GM21390 (cell line): ENCODE results near the gene C1QA.

ENCODE experiments used
- ATAC-seq: cut with Tn5 transposase; IDR thresholded peaks from one replicate; pipeline ENCODE4 v1.9.1; 2021; ENCODE audit not compliant: unreplicated experiment

Gene C1QA, protein sequence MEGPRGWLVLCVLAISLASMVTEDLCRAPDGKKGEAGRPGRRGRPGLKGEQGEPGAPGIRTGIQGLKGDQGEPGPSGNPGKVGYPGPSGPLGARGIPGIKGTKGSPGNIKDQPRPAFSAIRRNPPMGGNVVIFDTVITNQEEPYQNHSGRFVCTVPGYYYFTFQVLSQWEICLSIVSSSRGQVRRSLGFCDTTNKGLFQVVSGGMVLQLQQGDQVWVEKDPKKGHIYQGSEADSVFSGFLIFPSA

DNA sequence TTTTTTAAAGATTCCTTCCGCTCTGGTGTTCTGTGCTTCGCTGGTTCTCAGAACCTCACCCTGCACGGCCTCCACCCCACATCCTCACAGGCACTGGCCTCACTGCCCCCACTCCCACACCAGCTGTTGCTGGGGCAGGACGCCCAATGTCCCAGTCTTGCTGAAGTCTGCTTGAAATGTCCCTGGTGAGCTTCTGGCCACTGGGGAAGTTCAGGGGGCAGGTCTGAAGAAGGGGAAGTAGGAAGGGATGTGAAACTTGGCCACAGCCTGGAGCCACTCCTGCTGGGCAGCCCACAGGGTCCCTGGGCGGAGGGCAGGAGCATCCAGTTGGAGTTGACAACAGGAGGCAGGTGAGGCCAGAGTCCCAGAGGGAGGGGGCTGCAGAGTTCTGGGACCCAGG, at the start of gene C1QA:
Gene C1QA, plus strand, starts transcription at position 276 of the 400 bp plus-strand sequence. CDS start 989 bp downstream, outside the sequence.
- ATAC-seq, result no peak

DNA sequence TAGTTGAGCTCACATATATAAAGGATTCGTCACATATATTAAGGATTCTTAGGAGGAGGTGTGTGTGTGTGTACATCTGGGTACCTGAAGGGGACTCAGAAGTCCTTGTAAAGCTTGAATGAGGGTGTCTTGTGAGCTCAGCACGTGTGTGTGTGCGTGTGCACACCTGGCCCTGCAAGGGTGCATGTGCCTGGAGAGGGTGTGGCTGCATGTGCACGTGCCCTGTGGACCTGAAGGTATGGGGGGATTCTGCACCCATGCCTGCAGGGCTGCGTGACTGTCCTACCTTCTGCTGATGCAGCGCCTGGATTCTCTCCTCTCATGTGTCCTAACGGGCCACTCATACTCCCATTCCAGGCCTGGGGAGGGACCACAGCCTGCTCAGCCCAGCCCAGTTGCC, 49.2 kb upstream of the C1QA start:
- no peak for ATAC-seq

DNA sequence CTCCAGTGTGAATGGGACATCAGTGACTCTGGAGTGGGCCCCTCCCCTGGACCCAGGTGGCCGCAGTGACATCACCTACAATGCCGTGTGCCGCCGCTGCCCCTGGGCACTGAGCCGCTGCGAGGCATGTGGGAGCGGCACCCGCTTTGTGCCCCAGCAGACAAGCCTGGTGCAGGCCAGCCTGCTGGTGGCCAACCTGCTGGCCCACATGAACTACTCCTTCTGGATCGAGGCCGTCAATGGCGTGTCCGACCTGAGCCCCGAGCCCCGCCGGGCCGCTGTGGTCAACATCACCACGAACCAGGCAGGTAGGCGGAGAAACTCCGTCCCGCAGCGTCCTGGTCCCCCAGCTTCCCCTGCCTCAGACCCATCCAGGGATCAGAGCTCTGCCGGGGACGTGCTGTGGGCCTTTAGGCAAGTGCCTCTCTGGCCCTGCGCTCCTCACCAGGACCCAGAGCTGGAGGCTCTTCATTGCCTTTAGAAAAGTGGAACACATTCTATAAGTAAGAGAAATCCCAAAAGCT, 47.5 kb upstream of the C1QA start:
- no peak for ATAC-seq

DNA sequence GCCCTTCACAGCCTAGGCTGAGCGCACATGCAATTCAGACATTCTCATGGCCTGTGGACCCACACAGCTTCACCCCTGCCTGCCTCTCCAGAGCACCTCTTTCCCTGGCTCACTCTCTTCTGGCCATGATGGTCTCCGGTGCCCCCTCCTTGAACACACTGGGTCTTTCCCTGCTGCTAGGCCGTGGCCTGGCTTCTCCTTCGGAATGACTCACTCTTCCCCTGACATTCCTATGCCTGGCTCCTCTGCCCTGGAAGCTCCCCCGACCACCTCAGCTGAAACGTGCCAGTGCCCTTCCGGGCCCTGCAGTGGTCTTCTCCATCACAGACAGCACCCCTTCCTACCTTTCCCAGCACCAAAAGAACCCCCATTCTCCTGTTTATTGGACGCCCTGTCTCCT, 44.9 kb upstream of the C1QA start:
- ATAC-seq, result no peak

DNA sequence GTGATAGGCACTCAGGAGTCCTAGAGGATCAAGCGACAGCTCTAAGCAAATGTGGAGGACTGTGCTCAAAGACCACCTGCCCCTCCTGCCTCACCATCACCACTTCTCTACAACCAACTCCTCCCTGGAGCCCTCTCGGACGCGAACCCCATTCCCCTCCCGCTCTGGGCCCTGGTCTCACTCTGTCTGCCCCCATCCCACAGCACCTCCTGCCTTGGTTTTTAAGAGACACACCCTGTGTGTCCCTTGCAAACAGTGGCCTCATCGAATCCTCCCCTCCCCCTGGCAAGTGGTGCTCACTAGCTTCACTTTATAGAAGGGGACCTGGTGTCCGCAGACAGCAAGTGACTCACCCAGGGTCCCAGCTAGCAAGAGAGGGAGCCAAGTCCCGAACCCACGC, 44.4 kb upstream of the C1QA start:
- ATAC-seq, result no peak

DNA sequence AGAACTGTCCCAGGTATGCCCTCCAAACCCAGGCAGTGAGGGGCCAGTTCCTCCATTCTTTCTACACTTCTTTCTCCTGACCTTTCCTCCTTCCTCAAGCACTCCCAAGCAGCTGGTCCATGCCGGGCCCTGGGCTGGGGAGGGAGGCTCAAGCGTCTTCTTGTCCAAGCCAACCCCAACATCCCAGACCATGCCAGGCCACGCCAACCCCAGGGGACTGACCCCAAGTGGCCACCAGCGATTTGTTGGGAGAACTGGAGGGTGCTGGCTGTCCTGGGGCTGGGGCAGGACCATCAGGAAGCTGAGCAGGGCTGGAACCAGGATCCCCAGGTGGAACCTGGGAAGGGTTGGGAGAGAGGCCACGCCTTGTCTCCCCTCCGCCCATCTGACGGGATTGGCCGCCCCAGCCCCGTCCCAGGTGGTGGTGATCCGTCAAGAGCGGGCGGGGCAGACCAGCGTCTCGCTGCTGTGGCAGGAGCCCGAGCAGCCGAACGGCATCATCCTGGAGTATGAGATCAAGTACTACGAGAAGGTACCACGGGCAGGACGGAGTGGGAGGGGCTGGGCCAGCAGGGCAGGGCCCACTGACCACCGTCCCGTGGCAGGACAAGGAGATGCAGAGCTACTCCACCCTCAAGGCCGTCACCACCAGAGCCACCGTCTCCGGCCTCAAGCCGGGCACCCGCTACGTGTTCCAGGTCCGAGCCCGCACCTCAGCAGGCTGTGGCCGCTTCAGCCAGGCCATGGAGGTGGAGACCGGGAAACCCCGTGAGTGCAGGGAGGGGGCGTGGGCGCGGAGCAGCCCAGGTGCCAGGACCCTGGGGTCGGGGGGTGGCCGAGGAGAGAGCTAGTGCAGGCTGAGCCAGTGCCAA, 43.3 kb upstream of the C1QA start:
- ATAC-seq, result no peak

DNA sequence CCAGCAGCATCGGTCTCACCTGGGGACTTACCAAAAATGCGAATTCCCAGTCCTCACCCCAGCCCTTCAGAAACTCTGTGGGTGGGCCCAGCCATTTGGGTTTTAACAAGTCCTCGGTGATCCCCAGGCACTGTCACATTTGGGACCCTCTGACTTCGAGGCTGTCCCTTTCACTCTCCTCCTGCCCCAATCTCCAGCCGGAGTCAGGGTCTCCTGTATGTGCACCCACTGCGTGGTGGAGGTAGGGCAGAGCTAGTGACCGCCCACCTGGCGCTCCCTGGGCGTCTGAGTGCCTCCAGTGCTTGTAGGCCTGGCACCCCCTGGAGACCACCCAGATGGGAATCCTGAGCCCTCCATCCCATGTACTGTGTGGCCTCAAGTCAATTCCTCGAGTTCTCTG, 42.0 kb upstream of the C1QA start:
- ATAC-seq, result no peak

DNA sequence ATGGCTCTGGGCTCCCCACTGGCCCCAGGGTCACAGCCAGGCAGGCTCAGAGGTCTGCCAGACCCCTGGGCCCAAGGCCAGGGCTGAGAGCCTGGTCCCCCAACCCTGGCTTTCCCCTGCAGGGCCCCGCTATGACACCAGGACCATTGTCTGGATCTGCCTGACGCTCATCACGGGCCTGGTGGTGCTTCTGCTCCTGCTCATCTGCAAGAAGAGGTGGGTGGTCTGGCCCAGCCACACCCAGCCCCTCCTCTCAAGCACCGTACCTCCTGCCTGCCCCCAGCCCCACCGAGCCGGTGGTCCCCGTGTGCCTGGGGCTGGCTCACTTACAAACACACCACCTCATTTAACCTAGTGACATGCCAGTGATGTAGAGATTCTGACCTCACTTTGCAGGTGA, 41.3 kb upstream of the C1QA start:
- ATAC-seq, result no peak

DNA sequence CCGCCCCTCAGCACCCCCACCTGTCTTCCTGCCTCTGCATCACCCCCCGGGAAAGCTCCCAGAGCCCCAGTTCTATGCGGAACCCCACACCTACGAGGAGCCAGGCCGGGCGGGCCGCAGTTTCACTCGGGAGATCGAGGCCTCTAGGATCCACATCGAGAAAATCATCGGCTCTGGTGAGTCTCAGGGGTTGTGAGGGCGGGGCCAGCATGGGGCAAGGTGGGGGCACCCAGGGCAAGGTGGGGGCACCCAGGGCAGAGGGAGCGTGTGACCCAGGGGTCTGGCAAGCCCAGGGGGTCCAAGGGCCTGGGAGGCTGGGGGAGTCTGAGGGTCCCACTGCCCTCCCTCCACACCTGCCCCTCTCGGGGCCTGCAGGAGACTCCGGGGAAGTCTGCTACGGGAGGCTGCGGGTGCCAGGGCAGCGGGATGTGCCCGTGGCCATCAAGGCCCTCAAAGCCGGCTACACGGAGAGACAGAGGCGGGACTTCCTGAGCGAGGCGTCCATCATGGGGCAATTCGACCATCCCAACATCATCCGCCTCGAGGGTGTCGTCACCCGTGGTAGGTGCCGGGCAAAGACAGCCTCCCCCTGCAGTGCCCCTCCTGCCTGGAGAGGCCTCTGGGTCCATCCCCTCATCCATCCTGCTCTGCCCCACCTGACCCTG, 39.0 kb upstream of the C1QA start:
- no peak for ATAC-seq

DNA sequence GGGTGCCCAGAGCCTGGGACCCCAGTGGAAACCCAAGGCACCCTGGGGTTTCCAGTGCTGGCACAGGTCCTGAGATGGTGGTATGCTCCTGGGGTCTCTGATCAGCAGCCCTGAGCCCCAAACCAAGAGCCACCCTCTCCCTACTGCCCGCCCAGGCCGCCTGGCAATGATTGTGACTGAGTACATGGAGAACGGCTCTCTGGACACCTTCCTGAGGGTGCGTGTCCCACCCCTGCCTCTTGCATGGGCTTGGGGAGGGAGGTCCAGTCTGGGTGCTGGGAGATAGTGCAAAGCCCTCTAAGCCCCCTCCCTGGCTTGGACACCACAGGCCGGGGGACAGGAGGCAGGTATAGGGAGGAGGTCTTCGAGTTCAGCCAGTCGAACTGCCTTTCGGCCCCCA, 38.4 kb upstream of the C1QA start:
- no peak for ATAC-seq

DNA sequence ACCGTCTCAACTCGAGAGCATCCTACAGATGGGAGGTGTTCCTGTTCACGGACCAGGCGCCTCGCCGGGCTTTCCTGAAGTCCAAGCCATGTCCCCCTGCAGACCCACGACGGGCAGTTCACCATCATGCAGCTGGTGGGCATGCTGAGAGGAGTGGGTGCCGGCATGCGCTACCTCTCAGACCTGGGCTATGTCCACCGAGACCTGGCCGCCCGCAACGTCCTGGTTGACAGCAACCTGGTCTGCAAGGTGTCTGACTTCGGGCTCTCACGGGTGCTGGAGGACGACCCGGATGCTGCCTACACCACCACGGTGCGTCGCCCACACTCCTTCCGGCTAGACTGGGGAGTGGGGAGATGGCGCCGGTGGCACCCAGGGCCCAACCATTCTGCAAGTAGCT, 37.7 kb upstream of the C1QA start:
- no peak for ATAC-seq

DNA sequence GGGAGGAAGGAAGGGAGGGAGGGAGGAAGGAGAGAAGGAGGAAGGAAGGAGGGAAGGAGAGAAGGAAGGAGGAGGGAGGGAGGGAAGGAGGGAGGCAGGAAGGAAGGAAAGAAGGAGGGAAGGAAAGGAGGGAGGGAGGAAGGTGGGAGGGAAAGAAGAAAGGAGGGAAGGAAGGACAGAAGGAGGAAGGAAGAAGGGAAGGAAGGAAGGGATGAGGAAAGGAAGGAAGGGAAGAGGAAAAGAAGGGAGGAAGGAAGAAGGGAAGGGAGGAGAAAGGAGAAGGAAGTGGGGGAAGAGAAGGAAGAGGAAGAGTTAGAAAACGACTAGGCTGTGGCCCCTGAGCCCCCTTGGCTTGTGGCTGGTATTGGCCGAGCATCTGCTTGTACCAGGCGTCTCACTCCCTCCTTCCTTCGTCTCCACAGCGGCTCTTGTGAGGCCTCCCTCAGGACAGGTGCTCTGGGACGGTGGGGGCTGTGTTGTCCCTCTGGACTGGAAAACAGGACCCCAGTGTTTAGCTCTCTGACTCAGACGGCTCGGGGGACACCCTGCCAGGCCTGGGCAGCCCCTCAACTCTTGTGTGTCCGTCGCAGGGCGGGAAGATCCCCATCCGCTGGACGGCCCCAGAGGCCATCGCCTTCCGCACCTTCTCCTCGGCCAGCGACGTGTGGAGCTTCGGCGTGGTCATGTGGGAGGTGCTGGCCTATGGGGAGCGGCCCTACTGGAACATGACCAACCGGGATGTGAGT, 36.2 kb upstream of the C1QA start:
- no peak for ATAC-seq

DNA sequence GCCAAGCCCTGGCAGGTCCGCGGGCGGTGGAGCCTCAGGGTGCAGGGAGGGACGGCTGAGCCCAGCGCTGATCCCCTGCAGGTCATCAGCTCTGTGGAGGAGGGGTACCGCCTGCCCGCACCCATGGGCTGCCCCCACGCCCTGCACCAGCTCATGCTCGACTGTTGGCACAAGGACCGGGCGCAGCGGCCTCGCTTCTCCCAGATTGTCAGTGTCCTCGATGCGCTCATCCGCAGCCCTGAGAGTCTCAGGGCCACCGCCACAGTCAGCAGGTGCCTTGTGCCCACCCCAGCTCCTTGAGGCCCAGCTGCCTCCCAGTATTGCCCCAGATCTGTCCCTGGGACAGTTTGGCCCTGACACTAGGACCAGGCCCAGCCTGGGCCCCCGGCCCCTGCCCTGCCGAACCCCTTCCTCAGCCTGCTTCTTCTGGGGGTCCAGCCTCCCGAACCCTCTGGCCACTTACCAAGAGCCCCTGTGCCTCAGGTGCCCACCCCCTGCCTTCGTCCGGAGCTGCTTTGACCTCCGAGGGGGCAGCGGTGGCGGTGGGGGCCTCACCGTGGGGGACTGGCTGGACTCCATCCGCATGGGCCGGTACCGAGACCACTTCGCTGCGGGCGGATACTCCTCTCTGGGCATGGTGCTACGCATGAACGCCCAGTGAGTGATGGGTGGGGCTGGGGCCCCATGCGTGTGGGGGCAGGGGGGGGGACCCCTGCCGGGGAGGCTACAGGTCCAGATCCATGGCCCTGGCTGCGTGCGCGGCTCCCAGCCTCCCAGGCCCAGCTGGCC, 35.4 kb upstream of the C1QA start:
- ATAC-seq, result no peak

DNA sequence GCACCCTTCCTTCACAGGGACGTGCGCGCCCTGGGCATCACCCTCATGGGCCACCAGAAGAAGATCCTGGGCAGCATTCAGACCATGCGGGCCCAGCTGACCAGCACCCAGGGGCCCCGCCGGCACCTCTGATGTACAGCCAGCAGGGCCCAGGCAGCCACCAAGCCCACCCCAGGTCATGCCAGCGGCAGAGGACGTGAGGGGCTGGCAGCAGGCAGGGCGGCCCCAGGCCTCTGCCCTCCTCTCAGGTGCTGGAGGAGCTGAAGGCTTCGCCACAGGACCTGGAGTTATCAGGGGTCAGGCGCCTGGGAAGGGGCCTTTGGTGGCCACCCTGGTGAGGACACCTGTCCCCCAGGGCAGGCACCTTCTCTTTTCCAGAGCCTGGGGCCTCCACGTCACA, 34.8 kb upstream of the C1QA start:
- no peak for ATAC-seq

DNA sequence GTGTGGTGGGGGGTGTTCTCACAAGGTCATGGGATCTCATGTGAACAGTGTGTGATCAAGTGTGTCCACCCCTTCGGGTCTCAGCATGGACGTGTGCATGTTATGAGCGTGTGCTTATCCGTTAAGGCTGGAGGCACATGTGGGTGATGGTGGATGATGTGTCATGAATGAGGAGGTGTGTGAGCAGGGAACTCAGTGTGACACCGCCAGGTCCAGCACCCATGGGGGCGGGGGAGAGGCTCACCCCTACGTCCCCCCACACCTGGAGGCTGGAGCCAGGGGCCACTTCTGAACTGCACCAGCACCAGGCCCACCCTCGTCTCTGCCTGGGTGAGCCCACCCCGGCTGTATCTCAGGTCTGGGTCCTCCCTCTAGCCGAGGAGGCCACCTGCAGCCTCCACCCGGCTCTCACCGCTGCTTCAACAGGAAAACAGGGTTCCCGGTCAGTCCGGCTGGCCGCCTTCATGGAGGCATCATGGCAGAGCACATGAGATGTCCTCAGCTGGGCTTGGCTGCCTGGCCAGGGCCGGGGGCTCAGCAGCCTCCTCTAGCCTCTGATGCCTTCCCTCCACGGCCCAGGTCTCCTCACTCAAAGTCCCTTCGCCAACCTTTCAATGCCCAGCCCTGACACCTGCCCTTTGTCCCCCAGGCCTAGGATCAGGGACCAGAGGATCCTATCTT, 34.2 kb upstream of the C1QA start:
- no peak for ATAC-seq

DNA sequence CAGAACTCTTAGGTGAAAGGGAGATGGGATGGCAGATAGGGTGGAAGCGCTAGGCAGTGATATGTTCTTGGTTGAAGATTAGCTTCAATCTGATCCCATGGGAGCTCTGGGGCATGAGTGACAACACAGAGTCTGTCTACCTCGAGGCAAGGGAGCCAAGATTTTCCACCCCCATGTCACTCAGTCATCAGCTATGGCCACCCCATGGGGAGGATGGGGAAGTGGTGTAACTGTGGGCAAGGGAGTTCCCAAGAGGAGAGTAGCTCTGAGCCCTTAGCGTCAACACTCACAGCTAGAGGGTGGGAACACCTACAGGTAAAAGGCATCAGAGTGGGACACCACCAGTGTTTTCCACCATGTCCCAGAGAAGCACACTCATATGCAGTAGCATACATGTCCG, 30.3 kb upstream of the C1QA start:
- no peak for ATAC-seq

DNA sequence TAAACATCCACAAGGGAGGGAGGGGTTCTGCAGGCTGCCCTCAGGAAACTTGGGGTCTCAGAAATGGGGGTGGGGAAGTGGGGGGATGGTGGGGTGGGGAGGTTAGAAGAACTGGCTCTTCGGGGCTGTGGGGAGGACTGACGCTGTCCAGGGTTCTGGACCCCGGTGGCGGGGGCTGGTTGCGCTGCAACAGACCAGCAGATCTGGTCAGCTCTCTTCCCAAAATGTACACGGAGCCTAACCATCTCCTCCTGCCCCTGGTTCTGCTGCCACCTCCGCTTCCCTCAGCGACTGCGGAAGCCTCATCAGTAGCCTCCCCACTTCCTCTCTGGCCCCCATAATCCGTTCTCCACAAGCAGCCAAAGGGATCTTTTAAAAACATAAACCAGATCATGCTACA, 29.3 kb upstream of the C1QA start:
- ATAC-seq, result no peak

DNA sequence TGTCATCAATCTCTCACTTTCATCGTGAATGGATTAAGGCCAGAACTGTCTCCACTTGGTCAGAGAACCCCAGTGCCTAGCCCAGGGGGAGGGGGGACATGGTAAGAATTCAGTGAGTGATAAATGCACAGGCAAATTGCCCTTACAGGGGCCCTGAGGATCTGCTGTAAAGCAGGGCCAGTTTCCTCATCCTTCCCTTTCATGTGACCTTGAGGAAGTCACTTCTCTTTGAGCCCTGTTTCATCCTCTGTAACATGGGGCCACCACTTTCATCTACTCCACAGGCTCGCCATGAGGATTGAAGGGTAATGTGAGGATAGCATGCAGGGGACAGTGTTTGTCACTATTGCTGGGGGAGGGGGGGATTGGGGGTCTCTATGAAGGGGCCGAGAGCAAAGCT, 28.1 kb upstream of the C1QA start:
- no peak for ATAC-seq

DNA sequence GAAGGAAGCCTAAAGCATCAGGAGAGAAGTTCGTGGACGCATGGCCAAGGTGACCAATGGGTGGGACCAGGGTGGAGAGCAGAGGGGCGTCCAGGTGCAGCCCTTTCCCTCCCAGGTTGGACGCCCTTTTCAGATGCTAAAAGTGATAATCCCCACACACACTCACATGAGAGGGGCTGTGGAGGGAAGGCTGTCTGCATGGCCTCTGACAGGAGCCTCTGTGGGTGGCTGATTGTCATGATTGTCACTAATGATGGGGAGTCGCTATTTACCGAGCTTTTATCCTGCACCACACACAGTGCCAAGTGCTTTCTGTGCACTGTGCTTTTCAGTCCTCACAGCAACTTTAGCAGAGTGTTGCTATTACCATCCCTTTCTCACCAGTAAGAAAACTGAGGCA, 27.1 kb upstream of the C1QA start:
- no peak for ATAC-seq

DNA sequence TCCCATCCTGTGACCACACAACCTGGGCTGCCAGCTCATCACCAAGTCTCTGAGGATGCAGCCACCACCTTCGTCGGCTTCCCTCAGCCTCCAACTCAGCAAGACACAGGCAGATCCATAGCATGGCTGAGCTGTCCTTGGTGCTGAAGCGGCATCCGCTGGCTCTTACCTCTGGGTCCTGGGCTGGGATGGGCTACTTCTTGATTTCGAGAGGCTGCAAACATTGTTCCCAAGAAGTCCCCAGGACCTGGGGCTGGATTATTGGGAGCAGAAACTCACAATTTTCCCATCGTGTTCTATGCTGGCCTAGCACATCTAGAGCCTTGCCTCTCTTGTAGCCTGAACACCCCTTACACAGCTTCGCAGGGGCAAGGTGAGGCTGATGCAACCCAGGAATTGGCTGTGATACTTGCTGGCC, 24.9 kb upstream of the C1QA start:
- ATAC-seq, result no peak
